Measurements from ENCODE around the gene TMEM131. TPM values are rescaled to one million over a fixed set of nuclear protein-coding genes. Genes with fewer than 3 reads are reported as not detected.

TMEM131 gene
- total RNA-seq, 2 experiments from 2014 or later: 17.4 to 32.3 TPM

GRCh38 chr2:97911206-97911921, 84.4 kb downstream of the TMEM131 start:
- no TSS peak for BruUV-seq (replicated peaks)
- no peak for TF ChIP-seq EZH2phosphoT487 (IDR thresholded peaks at IDR 0.05; ENCODE audit: borderline replicate concordance, low read depth, low read length)
- no peak for TF ChIP-seq CTCF (conservative IDR thresholded peaks at IDR 0.05; ENCODE audit: low read length)
- CTCF ChIA-PET (ENCODE audit: unreplicated experiment): no interaction called here
- no peak for DNase-seq (ENCODE audit: low spot score)
- POLR2A ChIA-PET: no interaction called here
- Histone ChIP-seq H3K27ac (ENCODE audit: low read depth, low read length, poor library complexity, severe bottlenecking) (no peak overlapping the region), H3K36me3 (ENCODE audit: insufficient read depth, low read length) (peaks cover 20% of the 10 kb centered on the region), H3K9me2 (ENCODE audit: insufficient read depth, low read length) (no peaks in the 10 kb centered on the region), H3K4me2 (ENCODE audit: low read length) (no peak overlapping the region), H4K20me1 (ENCODE audit: insufficient read depth, low read length) (no peaks in the 10 kb centered on the region), H2AFZ (ENCODE audit: low read length) (no peak overlapping the region), H3K4me1 (ENCODE audit: insufficient read depth, low read length, poor library complexity, severe bottlenecking) (peaks cover 51% of the 10 kb centered on the region), H3K4me3 (ENCODE audit: low read depth, low read length, poor library complexity, severe bottlenecking) (no peak overlapping the region), H3K9me3 (ENCODE audit: low read length) (0 out of 2 replicates have a peak, but pooled peaks cover 6% of the 10 kb centered on the region), H3K79me2 (ENCODE audit: insufficient read depth, low read depth, low read length) (peaks cover 10% of the 10 kb centered on the region; the same call in 1 of the 2 replicates)
- intact Hi-C loops (cut with micrococcal nuclease; ENCODE audit: unreplicated experiment): no loop called here

- Histone ChIP-seq H3K4me1 (ENCODE audit: insufficient read depth, low read length, poor library complexity, severe bottlenecking) (peaks cover 51% of the 10 kb centered on the region), H3K79me2 (ENCODE audit: insufficient read depth, low read depth, low read length) (peaks cover 10% of the 10 kb centered on the region; the same call in 1 of the 2 replicates), H4K20me1 (ENCODE audit: insufficient read depth, low read length) (no peaks in the 10 kb centered on the region), H3K9me2 (ENCODE audit: insufficient read depth, low read length) (no peaks in the 10 kb centered on the region), H3K4me2 (ENCODE audit: low read length) (no peak overlapping the region), H3K27ac (ENCODE audit: low read depth, low read length, poor library complexity, severe bottlenecking) (no peak overlapping the region), H2AFZ (ENCODE audit: low read length) (no peak overlapping the region), H3K4me3 (ENCODE audit: low read depth, low read length, poor library complexity, severe bottlenecking) (no peak overlapping the region), H3K9me3 (ENCODE audit: low read length) (0 out of 2 replicates have a peak, but pooled peaks cover 6% of the 10 kb centered on the region), H3K36me3 (ENCODE audit: insufficient read depth, low read length) (peaks cover 27% of the 10 kb centered on the region)
- DNase-seq (ENCODE audit: low spot score): no peak
- ChIA-PET POLR2A (no interaction called here), CTCF (ENCODE audit: unreplicated experiment) (no interaction called here)
- TF ChIP-seq EZH2phosphoT487 (IDR thresholded peaks at IDR 0.05; ENCODE audit: borderline replicate concordance, low read depth, low read length) (no peak), CTCF (conservative IDR thresholded peaks at IDR 0.05; ENCODE audit: low read length) (no peak)
- no TSS peak for BruUV-seq (replicated peaks)
- intact Hi-C loops (cut with micrococcal nuclease; ENCODE audit: unreplicated experiment): no loop called here
Measured at GRCh38 chr2:97910403-97911205, 85.1 kb downstream of the TMEM131 start.
